Measurements from ENCODE around the gene NAGLU. TPM values are rescaled to one million over a fixed set of nuclear protein-coding genes. Genes with fewer than 3 reads are reported as not detected.

NAGLU gene
- total and polyA plus RNA-seq, 10 of the 15 experiments (the other 5 are each of a cell fraction or from before 2014, with no cell fraction given) = 0.23 to 27.5 (median 8.9) TPM

GRCh38 chr17:42561897-42562387, 25.9 kb downstream of the NAGLU start, which contains the start of gene COASY (continued):
- peak; percentile 45; the same call in 1 of the 2 replicates for TF ChIP-seq ATF7 (IDR thresholded peaks at IDR 0.05; ENCODE audit: low read depth)
- TF ChIP-seq BMI1 (IDR thresholded peaks at IDR 0.05; ENCODE audit: borderline replicate concordance) = no peak
- TF ChIP-seq PRDM15 (CRISPR knock-in tag; IDR thresholded peaks at IDR 0.05) = no peak
- TF ChIP-seq SRF (IDR thresholded peaks at IDR 0.05; ENCODE audit: low read depth in 2 of 2, low read length in 2 of 2) = 0 out of 4 replicates have a peak, but pooled peaks of 1 of the 2 experiments have one; percentile 11
- no peak for TF ChIP-seq STAT3 (IDR thresholded peaks at IDR 0.05; ENCODE audit: low read depth, low read length)
- no peak for TF ChIP-seq SREBF1 (IDR thresholded peaks at IDR 0.05; ENCODE audit: low read length)
- TF ChIP-seq JUNB (IDR thresholded peaks at IDR 0.05) = no peak
- TF ChIP-seq ZNF207 (IDR thresholded peaks at IDR 0.05; ENCODE audit: borderline replicate concordance) = peak; percentile 52; the same call in 1 of the 2 replicates
- TF ChIP-seq YY1 (IDR thresholded peaks at IDR 0.05; ENCODE audit: low read depth, low read length) = peak; percentile 71
- no peak for TF ChIP-seq CUX1 (IDR thresholded peaks at IDR 0.05; ENCODE audit: insufficient replicate concordance, low read depth, low read length)
- TF ChIP-seq ETV6 (conservative IDR thresholded peaks at IDR 0.05 in 1 of 2, IDR thresholded peaks at IDR 0.05 in 1 of 2; ENCODE audit: borderline replicate concordance in 1 of 2, low read depth in 1 of 2) = peak in 1 of 2 experiments; percentile 41; a peak in 1 of 4 replicates
- no peak for TF ChIP-seq KAT2A (conservative IDR thresholded peaks at IDR 0.05; ENCODE audit: control insufficient read depth, low read depth, low read length)
- TF ChIP-seq ZBED1 (IDR thresholded peaks at IDR 0.05; ENCODE audit: borderline replicate concordance) = peak; percentile 58; the same call in 1 of the 2 replicates
- peak; percentile 59; the same call in 1 of the 2 replicates for TF ChIP-seq ZNF217 (IDR thresholded peaks at IDR 0.05)
- no peak for TF ChIP-seq RAD51 (IDR thresholded peaks at IDR 0.05)
- 0 out of 2 replicates have a peak, but pooled peaks have one; percentile 70 for TF ChIP-seq LARP7 (IDR thresholded peaks at IDR 0.05)
- TF ChIP-seq ZBTB40 (IDR thresholded peaks at IDR 0.05; ENCODE audit: borderline replicate concordance) = peak; percentile 94

All from GM12878 (cell line).